WTC11 (cell line): ENCODE data around the gene TBXT. TPM values are rescaled to one million over a fixed set of nuclear protein-coding genes. Genes with fewer than 3 reads are reported as not detected.

Experiments
- ATAC-seq: fragments of 200-7000 bp; cut with Tn5 transposase; 2 replicates; pipeline ENCODE4 v1.10.0; 2021; ENCODE audit warnings: mild to moderate bottlenecking, moderate library complexity
- CTCF ChIA-PET: fragments of 300-600 bp; sonication (Branson Sonifier 250); formaldehyde crosslinking; loops from one replicate; lab custom pipeline; 2021; ENCODE audit warnings: antibody characterized with exemption; lab: Charles Lee
- POLR2A ChIA-PET: fragments of 350-600 bp; sonication (Branson Sonifier 250); formaldehyde crosslinking; loops from one replicate; lab custom pipeline; 2021; ENCODE audit warnings: antibody characterized with exemption; lab: Charles Lee
- DNase-seq: peaks from one replicate; pipeline ENCODE4 v3.0.0; 2021; ENCODE audit warnings: low spot score
- H3K27ac Mint-ChIP-seq: 2 replicates; pipeline ENCODE4 v1.8.0; 2021; ENCODE audit warnings: mixed read lengths
- H3K27me3 Mint-ChIP-seq: 2 replicates; pipeline ENCODE4 v1.8.0; 2021; ENCODE audit warnings: low read depth, mild to moderate bottlenecking, moderate library complexity, mixed read lengths
- H3K36me3 Mint-ChIP-seq: 2 replicates; pipeline ENCODE4 v1.8.0; 2021; ENCODE audit warnings: mixed read lengths
- H3K4me1 Mint-ChIP-seq: 2 replicates; pipeline ENCODE4 v1.8.0; 2022; ENCODE audit warnings: mixed read lengths
- H3K4me3 Mint-ChIP-seq: 2 replicates; pipeline ENCODE4 v1.8.0; 2021; ENCODE audit warnings: mild to moderate bottlenecking, moderate library complexity, mixed read lengths
- H3K9me3 Mint-ChIP-seq: 2 replicates; pipeline ENCODE4 v1.8.0; 2021; ENCODE audit warnings: mixed read lengths
- AFF4 ChIP-seq: sonication (generic); formaldehyde crosslinking; IDR thresholded peaks from 2 replicates; pipeline ENCODE4 v1.8.1; 2023; ENCODE audit warnings: mild to moderate bottlenecking, missing genetic modification reagents, borderline replicate concordance
- AR ChIP-seq: fragments of 250-450 bp; sonication (Bioruptor Pico); IDR thresholded peaks from 2 replicates; pipeline ENCODE4 v1.9.0; 2021; ENCODE audit warnings: mild to moderate bottlenecking
- CDX4 ChIP-seq: fragments of 250-450 bp; sonication (Bioruptor Pico); IDR thresholded peaks from 2 replicates; pipeline ENCODE4 v1.9.0; 2021; ENCODE audit warnings: moderate library complexity, mild to moderate bottlenecking, inconsistent platforms, borderline replicate concordance
- FOXP1 ChIP-seq: sonication (generic); formaldehyde crosslinking; IDR thresholded peaks from 2 replicates; pipeline ENCODE4 v1.8.0; 2022; ENCODE audit warnings: missing genetic modification reagents, mild to moderate bottlenecking, moderate library complexity, borderline replicate concordance
- MLX ChIP-seq: sonication (generic); formaldehyde crosslinking; IDR thresholded peaks from 2 replicates; pipeline ENCODE4 v1.8.1; 2023; ENCODE audit warnings: mild to moderate bottlenecking, missing genetic modification reagents, moderate library complexity
- MXD4 ChIP-seq: fragments of 250-450 bp; sonication (Bioruptor Pico); IDR thresholded peaks from 2 replicates; pipeline ENCODE4 v1.8.0; 2021; ENCODE audit warnings: mild to moderate bottlenecking, moderate library complexity, borderline replicate concordance
- MYBL2 ChIP-seq: sonication (generic); formaldehyde crosslinking; IDR thresholded peaks from 2 replicates; pipeline ENCODE4 v1.8.1; 2023; ENCODE audit warnings: mild to moderate bottlenecking, moderate library complexity, missing genetic modification reagents
- NFYB ChIP-seq: sonication (generic); formaldehyde crosslinking; conservative IDR thresholded peaks from 2 replicates; pipeline ENCODE4 v1.8.0; 2022; ENCODE audit warnings: low read depth, missing genetic modification reagents
- NR1H2 ChIP-seq: sonication (generic); formaldehyde crosslinking; IDR thresholded peaks from 2 replicates; pipeline ENCODE4 v1.9.0; 2021; ENCODE audit warnings: mild to moderate bottlenecking, moderate library complexity, missing genetic modification reagents
- NR3C1 ChIP-seq: sonication (generic); formaldehyde crosslinking; conservative IDR thresholded peaks from 2 replicates; pipeline ENCODE4 v1.8.1; 2023; ENCODE audit warnings: low read depth, mild to moderate bottlenecking, missing genetic modification reagents
- OVOL2 ChIP-seq: fragments of 250-450 bp; sonication (Bioruptor Pico); IDR thresholded peaks from 2 replicates; pipeline ENCODE4 v1.9.0; 2021; ENCODE audit warnings: mild to moderate bottlenecking, borderline replicate concordance
- SMAD4 ChIP-seq: sonication (generic); formaldehyde crosslinking; IDR thresholded peaks from 2 replicates; pipeline ENCODE4 v1.8.0; 2022; ENCODE audit warnings: mild to moderate bottlenecking, missing genetic modification reagents
- TEAD4 ChIP-seq: sonication (generic); formaldehyde crosslinking; IDR thresholded peaks from 2 replicates; pipeline ENCODE4 v1.8.0; 2022; ENCODE audit warnings: mild to moderate bottlenecking, missing genetic modification reagents
- USF2 ChIP-seq: sonication (generic); formaldehyde crosslinking; IDR thresholded peaks from 2 replicates; pipeline ENCODE4 v1.8.1; 2023; ENCODE audit warnings: mild to moderate bottlenecking, missing genetic modification reagents, moderate library complexity
- ZNF138 ChIP-seq: sonication (generic); formaldehyde crosslinking; conservative IDR thresholded peaks from 2 replicates; pipeline ENCODE4 v1.8.1; 2022; ENCODE audit warnings: mild to moderate bottlenecking, moderate library complexity, missing genetic modification reagents
- ZNF219 ChIP-seq: sonication (generic); formaldehyde crosslinking; IDR thresholded peaks from 2 replicates; pipeline ENCODE4 v1.8.0; 2023; ENCODE audit warnings: missing genetic modification reagents, mild to moderate bottlenecking, borderline replicate concordance
- total RNA-seq: library from RNA; stranded (reverse); gene quantifications from 3 replicates; pipeline ENCODE4 v1.2.3, GENCODE V29; 2021

TBXT gene
- total RNA-seq, 1 experiment from 2014 or later, result 0.15 TPM

- CTCF ChIA-PET, result no interaction called here
- Mint-ChIP-seq H3K36me3 (no peaks in the 10 kb centered on the region), H3K27ac (no peak overlapping the region), H3K4me3 (no peak overlapping the region), H3K4me1 (no peaks in the 10 kb centered on the region), H3K9me3 (peaks cover 13% of the 10 kb centered on the region), H3K27me3 (no peaks in the 10 kb centered on the region; the same call in 1 of the 2 replicates)
- POLR2A ChIA-PET, result no interaction called here
- TF ChIP-seq MYBL2, result no peak
- no peak for DNase-seq
- ATAC-seq, result no peak
Observed at GRCh38 chr6:166119116-166119911, 48.3 kb downstream of the TBXT start.

- CTCF ChIA-PET, result no interaction called here
- POLR2A ChIA-PET, result no interaction called here
- H3K9me3 Mint-ChIP-seq, result peaks cover 18% of the 10 kb centered on the region
Observed at GRCh38 chr6:166115609-166116008, 52.0 kb downstream of the TBXT start.

More at GRCh38 chr6:166115609-166116008, 52.0 kb downstream of the TBXT start:
- H3K4me3 Mint-ChIP-seq, result no peak overlapping the region
- DNase-seq (no peak), ATAC-seq (no peak)
- H3K27ac Mint-ChIP-seq, result no peak overlapping the region
- H3K27me3 Mint-ChIP-seq, result no peaks in the 10 kb centered on the region; the same call in none of the 2 replicates
- H3K36me3 Mint-ChIP-seq, result no peaks in the 10 kb centered on the region
- TF ChIP-seq AFF4 (no peak), AR (no peak), NR3C1 (CRISPR knock-in tag) (no peak), OVOL2 (no peak), ZNF219 (no peak), MXD4 (no peak), MLX (no peak), SMAD4 (CRISPR knock-in tag) (no peak), CDX4 (CRISPR knock-in tag) (no peak), TEAD4 (CRISPR knock-in tag) (no peak), FOXP1 (CRISPR knock-in tag) (no peak), NFYB (no peak), USF2 (CRISPR knock-in tag) (no peak), NR1H2 (CRISPR knock-in tag) (no peak), ZNF138 (CRISPR knock-in tag) (no peak)
- no peaks in the 10 kb centered on the region for H3K4me1 Mint-ChIP-seq
